Uterus (tissue), 4 donors: ENCODE measurements around the gene SPTLC1. TPM values are rescaled to one million over a fixed set of nuclear protein-coding genes. Genes with fewer than 3 reads are reported as not detected.

Experiments used
- DNase-seq, 2 donors: peaks; one replicate each; pipeline ENCODE4 v3.0.0-alpha.2; 2019 to 2020
- H3K27ac ChIP-seq, 2 donors: fragments of 200-600 bp; sonication (generic); 1 replicate in 1 of 2; 2 replicates in 1 of 2; pipeline ENCODE4 v1.5.1; 2016 to 2018
- H3K27me3 ChIP-seq, 2 donors: fragments of 200-600 bp; sonication (generic); one replicate each; pipeline ENCODE4 v1.5.1; 2018 to 2019; ENCODE audit warnings: control low read depth in 1 of 2
- H3K36me3 ChIP-seq, 2 donors: fragments of 200-600 bp; sonication (generic); one replicate each; pipeline ENCODE4 v1.5.1; 2019; ENCODE audit warnings: control low read depth in 1 of 2
- H3K4me1 ChIP-seq, 2 donors: fragments of 200-600 bp; sonication (generic); one replicate each; pipeline ENCODE4 v1.5.1; 2018 to 2019; ENCODE audit warnings: control low read depth in 1 of 2
- H3K4me3 ChIP-seq, 2 donors: fragments of 200-600 bp; sonication (generic); 1 replicate in 1 of 2; 2 replicates in 1 of 2; pipeline ENCODE4 v1.5.1; 2018 to 2019; ENCODE audit warnings: mild to moderate bottlenecking in 1 of 2
- H3K9me3 ChIP-seq, 2 donors: fragments of 200-600 bp; sonication (generic); one replicate each; pipeline ENCODE4 v1.5.1; 2019; ENCODE audit warnings: control low read depth in 1 of 2
- CTCF ChIP-seq, 4 experiments: fragments of 200-600 bp in 2 of 4; fragments of 450-650 bp in 2 of 4; sonication (generic) in 2 of 4; IDR thresholded peaks; one replicate each; pipeline ENCODE4 v1.5.1; 2016 to 2019; ENCODE audit warnings: antibody characterized with exemption in 4 of 4, mild to moderate bottlenecking in 2 of 4, moderate library complexity in 1 of 4
- POLR2A ChIP-seq, 2 donors: fragments of 450-650 bp; IDR thresholded peaks; one replicate each; pipeline ENCODE4 v1.6.1; 2016; ENCODE audit warnings: antibody characterized with exemption in 2 of 2, mild to moderate bottlenecking in 1 of 2, moderate library complexity in 1 of 2
- intact Hi-C: fragments of 100-400 bp; cut with DNase I; formaldehyde crosslinking; loops from one replicate; pipeline ENCODE4 v1.15.1; 2023; ENCODE audit warnings: low total_unique reads
- total RNA-seq, 4 donors: library from RNA; depleted of rRNA in 3 of 4; stranded (reverse); fragments of >200 nt in 3 of 4; gene quantifications; one replicate each; pipeline versions ENCODE4 v1.1.0 to v1.2.4, GENCODE V29; 2014 to 2023
- donor health status: DM: yes; HTN: yes; CAD: no.

SPTLC1 gene
- 100 to 1,000 TPM in 1 of 4 donors, 10 to 100 TPM in 3; 42.9 to 153 (median 70.8) TPM for total RNA-seq

- DNase-seq: peak; percentile 93 to 95
- H3K27me3 ChIP-seq: no peaks in the 10 kb centered on the region
- H3K9me3 ChIP-seq: no peaks in the 10 kb centered on the region
- H3K4me1 ChIP-seq: peaks cover 0 to 5% of the 10 kb centered on the region in 2 donors
- peak within 1 kb of the TSS; percentile 91 to 93 for H3K27ac ChIP-seq
- intact Hi-C loops: no loop called here
- TF ChIP-seq POLR2A (IDR thresholded peaks at IDR 0.05) (peak; percentile 87 to 88), CTCF (IDR thresholded peaks at IDR 0.05) (peak in 2 of 4 experiments; percentile 2 to 49)
- no peaks in the 10 kb centered on the region for H3K36me3 ChIP-seq
- peak within 1 kb of the TSS; percentile 83 to 86 for H3K4me3 ChIP-seq
Observed at GRCh38 chr9:92115071-92115858, at the start of gene SPTLC1. Gene SPTLC1, minus strand, starts transcription at chr9:92115413. Its CDS starts 43 bp downstream, at chr9:92115370.

GRCh38 chr9:92164975-92165374, 49.8 kb upstream of the SPTLC1 start:
- TF ChIP-seq CTCF (IDR thresholded peaks at IDR 0.05): no peak
- TF ChIP-seq POLR2A (IDR thresholded peaks at IDR 0.05): no peak
- H3K27me3 ChIP-seq: no peaks in the 10 kb centered on the region
- no peaks in the 10 kb centered on the region for H3K9me3 ChIP-seq
- H3K4me3 ChIP-seq: no peak overlapping the region
- no peak for DNase-seq
- H3K27ac ChIP-seq: no peak overlapping the region
- no peaks in the 10 kb centered on the region for H3K4me1 ChIP-seq
- intact Hi-C loops: no loop called here
- H3K36me3 ChIP-seq: no peaks in the 10 kb centered on the region

- no peak overlapping the region for H3K4me3 ChIP-seq
- H3K27me3 ChIP-seq: no peaks in the 10 kb centered on the region
- DNase-seq: no peak
- no peaks in the 10 kb centered on the region for H3K9me3 ChIP-seq
- intact Hi-C loops: no loop called here
- TF ChIP-seq CTCF (IDR thresholded peaks at IDR 0.05) (no peak), POLR2A (IDR thresholded peaks at IDR 0.05) (no peak)
- no peaks in the 10 kb centered on the region for H3K4me1 ChIP-seq
- H3K36me3 ChIP-seq: no peaks in the 10 kb centered on the region
- no peak overlapping the region for H3K27ac ChIP-seq
Observed at GRCh38 chr9:92164490-92164889, 49.3 kb upstream of the SPTLC1 start.

- no peak overlapping the region for H3K27ac ChIP-seq
- no peaks in the 10 kb centered on the region for H3K4me1 ChIP-seq
- H3K27me3 ChIP-seq: no peaks in the 10 kb centered on the region
- TF ChIP-seq CTCF (IDR thresholded peaks at IDR 0.05): no peak
- no peak for TF ChIP-seq POLR2A (IDR thresholded peaks at IDR 0.05)
- H3K4me3 ChIP-seq: no peak overlapping the region
- H3K36me3 ChIP-seq: no peaks in the 10 kb centered on the region
- DNase-seq: no peak
- intact Hi-C loops: no loop called here
- no peaks in the 10 kb centered on the region for H3K9me3 ChIP-seq
Observed at GRCh38 chr9:92163276-92163675, 48.1 kb upstream of the SPTLC1 start.

GRCh38 chr9:92160786-92161185, 45.6 kb upstream of the SPTLC1 start:
- intact Hi-C loops: no loop called here
- DNase-seq: no peak
- no peaks in the 10 kb centered on the region for H3K27me3 ChIP-seq
- no peaks in the 10 kb centered on the region for H3K36me3 ChIP-seq
- H3K4me1 ChIP-seq: no peaks in the 10 kb centered on the region
- no peak overlapping the region for H3K4me3 ChIP-seq
- no peak overlapping the region for H3K27ac ChIP-seq
- TF ChIP-seq POLR2A (IDR thresholded peaks at IDR 0.05) (no peak), CTCF (IDR thresholded peaks at IDR 0.05) (no peak)
- H3K9me3 ChIP-seq: no peaks in the 10 kb centered on the region
